Peyer's patch (tissue), 4 donors: ENCODE data around the gene RNGTT.

ENCODE experiments used
- CTCF ChIP-seq, 6 experiments: fragments of 450-650 bp in 4 of 6; fragments of 200-600 bp in 2 of 6; sonication (generic) in 1 of 6; IDR thresholded peaks; one replicate each; pipeline ENCODE4 v1.5.1; 2017 to 2019; ENCODE audit warnings: antibody characterized with exemption in 6 of 6, mild to moderate bottlenecking in 3 of 6, moderate library complexity in 1 of 6
- POLR2A ChIP-seq, 2 donors: fragments of 450-650 bp; IDR thresholded peaks; one replicate each; pipeline ENCODE4 v1.5.1; 2017; ENCODE audit warnings: antibody characterized with exemption in 2 of 2, mild to moderate bottlenecking in 2 of 2, moderate library complexity in 2 of 2

- TF ChIP-seq CTCF (IDR thresholded peaks at IDR 0.05) (no peak), POLR2A (IDR thresholded peaks at IDR 0.05) (no peak)
Observed at GRCh38 chr6:88860310-88860709, 103.1 kb downstream of the RNGTT start.
